UCSD-AML1 (cell line): ENCODE data around the gene TAS2R31.

Source experiments
- DNase-seq: peaks from one replicate; lab custom pipeline; 2025; ENCODE audit not compliant: unreplicated experiment; lab: John Stamatoyannopoulos, UW

The TAS2R31 gene

DNA sequence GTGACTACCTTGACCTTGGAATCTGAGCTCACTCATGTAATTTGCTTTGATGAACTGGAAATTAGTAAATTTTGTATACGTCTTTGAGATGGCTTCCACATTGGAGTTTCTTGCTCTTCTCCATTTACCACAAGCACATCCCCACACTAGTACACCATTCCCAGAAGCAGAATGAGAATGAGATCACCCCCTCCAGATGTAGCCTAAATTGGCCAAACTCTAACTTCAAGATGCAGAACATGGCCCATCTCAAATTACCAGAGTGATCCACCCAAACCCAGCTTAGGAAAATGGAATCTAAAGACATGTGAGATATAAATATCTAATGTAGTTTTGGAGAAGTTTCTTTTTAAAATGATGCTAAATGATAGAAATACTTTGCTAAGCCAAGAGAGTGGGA, 23.6 kb downstream of the TAS2R31 start:
- DNase-seq: no peak

DNA sequence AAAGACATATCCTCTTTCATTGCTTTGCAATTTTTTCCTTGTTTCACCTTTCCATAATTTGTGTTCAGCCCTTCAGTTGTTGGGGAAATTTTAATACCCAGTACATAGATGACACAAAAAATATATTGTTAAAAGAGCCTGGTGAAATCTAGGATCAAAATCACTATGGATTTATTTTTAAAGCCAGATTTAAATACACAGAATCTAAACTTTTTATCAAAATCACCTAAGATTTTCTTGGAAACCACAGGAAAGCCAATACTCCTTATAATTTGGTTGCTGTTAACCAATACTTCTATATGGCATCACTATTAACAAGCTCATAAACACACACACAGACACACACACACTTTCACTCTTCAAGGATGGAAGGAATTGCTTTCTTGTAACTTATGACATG, 33.0 kb downstream of the TAS2R31 start, which contains the start of gene TAS2R20:
TSS of gene TAS2R20 (minus strand) at position 101 of the 400 bp plus-strand sequence. CDS start 429 bp downstream, outside the sequence.
- no peak for DNase-seq

DNA sequence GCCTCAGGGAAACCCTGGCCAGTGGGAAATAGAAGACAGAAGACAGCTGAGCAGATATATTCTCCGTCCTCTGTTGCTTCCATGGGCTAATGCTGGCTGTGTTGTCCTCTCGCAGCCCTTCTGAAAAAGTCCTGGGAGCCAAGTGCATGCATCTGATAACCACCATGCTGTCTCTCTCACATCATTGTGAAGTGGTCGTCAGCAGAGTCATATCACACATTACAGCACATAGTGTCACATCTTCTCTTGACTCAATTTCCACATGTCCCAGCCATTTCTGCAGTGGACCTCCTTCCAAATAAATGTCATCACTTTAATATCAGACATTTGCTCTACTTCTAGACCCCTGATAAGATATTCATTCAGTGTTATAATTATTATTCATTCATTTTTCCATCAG, 36.9 kb downstream of the TAS2R31 start:
- DNase-seq: no peak

DNA sequence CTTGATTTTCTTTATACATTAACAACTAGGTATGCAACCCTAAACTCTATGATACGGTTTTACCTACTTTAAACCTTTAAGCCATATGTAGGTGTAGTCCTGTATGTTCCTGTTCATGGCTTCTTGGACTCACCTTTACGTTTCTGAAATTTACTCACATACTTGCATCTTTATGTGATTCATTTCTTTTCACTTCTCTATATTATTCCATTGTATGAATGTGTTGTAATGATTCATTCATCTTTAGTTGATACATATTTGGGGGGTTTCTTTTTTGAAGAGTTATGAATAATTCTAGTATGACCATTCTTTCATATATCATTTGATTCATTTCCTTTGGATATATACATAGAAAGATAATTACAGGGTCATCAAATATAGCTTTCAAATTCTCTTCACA, 42.1 kb downstream of the TAS2R31 start:
- no peak for DNase-seq

DNA sequence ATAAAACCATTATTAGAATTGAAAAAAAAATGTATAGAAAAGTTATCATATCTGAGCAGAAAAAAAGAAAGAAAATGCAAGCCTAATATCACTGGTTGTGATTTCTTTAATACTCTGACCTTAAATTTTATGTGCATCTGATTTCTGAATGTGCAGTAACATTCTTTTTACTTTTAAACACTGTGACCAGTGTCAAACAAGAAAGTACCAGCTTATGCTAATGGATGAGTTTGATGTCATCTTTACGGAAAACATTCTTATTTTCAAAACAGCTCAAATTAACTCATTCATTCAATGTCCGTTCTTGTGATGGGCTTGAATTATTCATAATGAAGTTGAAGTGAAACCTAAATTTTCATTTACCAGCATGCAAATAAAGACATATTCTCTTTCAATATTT, 44.4 kb downstream of the TAS2R31 start, which contains the start of gene TAS2R50:
TSS of gene TAS2R50 (minus strand) at position 101 of the 400 bp plus-strand sequence. CDS start at position 49, 52 bp downstream.
- no peak for DNase-seq

DNA sequence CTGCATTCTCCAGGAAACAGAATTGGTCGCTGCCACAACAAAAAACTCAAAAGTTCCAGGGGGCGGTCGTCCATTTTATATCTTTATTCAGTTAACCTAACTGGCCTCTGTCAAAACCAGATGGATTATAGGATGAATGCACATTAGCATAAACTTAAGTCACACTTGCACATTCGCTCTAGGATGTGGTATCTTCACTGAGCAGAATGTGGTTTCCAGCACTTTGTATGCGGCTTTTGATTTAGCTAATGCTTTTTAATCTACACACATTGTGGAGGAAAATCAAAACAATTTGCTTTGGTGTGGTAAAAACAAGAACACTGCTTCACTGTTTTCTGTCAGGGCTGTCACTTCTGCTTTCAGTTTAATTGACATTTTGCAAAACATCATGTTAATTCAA, 49.0 kb downstream of the TAS2R31 start:
- no peak for DNase-seq
